GM23338 (cell line): ENCODE data around the gene XAB2. TPM values are rescaled to one million over a fixed set of nuclear protein-coding genes. Genes with fewer than 3 reads are reported as not detected.

ENCODE experiments used
- ATAC-seq: fragments of 200-7000 bp; cut with Tn5 transposase; 3 replicates; pipeline ENCODE4 v1.9.1; 2020
- DNase-seq: peaks from one replicate; pipeline ENCODE4 v3.0.0-alpha.2; 2015; ENCODE audit warnings: low spot score
- H2AFZ ChIP-seq: fragments of 200-600 bp; sonication (generic); 2 replicates; pipeline ENCODE4 v1.8.0; 2016; ENCODE audit warnings: antibody characterized with exemption, mild to moderate bottlenecking, moderate library complexity
- H3F3A ChIP-seq: fragments of 200-600 bp; sonication (generic); replicated peaks from 2 replicates; pipeline ENCODE4 v1.8.0; 2017; ENCODE audit warnings: antibody characterized with exemption, mixed run types, low read depth
- H3K27ac ChIP-seq: fragments of 200-600 bp; sonication (generic); 2 replicates; pipeline ENCODE4 v1.6.1; 2016; ENCODE audit warnings: low read depth
- H3K27me3 ChIP-seq: fragments of 200-600 bp; sonication (generic); 2 replicates; pipeline ENCODE4 v1.8.0; 2016; ENCODE audit warnings: mild to moderate bottlenecking, mixed run types, moderate library complexity; ENCODE audit not compliant: insufficient read depth
- H3K36me3 ChIP-seq: fragments of 200-600 bp; sonication (generic); 2 replicates; pipeline ENCODE4 v1.8.0; 2016; ENCODE audit warnings: mild to moderate bottlenecking; ENCODE audit not compliant: insufficient read depth
- H3K4me1 ChIP-seq: fragments of 200-600 bp; sonication (generic); 2 replicates; pipeline ENCODE4 v1.8.0; 2016; ENCODE audit warnings: mild to moderate bottlenecking, moderate library complexity; ENCODE audit not compliant: insufficient read depth
- H3K4me2 ChIP-seq: fragments of 200-600 bp; sonication (generic); 2 replicates; pipeline ENCODE4 v1.7.1; 2017; ENCODE audit warnings: mixed run types
- H3K4me3 ChIP-seq: fragments of 200-600 bp; sonication (generic); 2 replicates; pipeline ENCODE4 v1.6.1; 2016; ENCODE audit warnings: mixed run types
- H3K79me2 ChIP-seq: fragments of 200-600 bp; sonication (generic); replicated peaks from 2 replicates; pipeline ENCODE4 v1.8.0; 2017; ENCODE audit warnings: mild to moderate bottlenecking; ENCODE audit not compliant: insufficient read depth
- H3K9me2 ChIP-seq: fragments of 200-600 bp; sonication (generic); 2 replicates; pipeline ENCODE4 v1.8.0; 2017; ENCODE audit not compliant: insufficient read depth
- H4K20me1 ChIP-seq: fragments of 200-600 bp; sonication (generic); replicated peaks from 2 replicates; pipeline ENCODE4 v1.8.0; 2017; ENCODE audit warnings: mild to moderate bottlenecking; ENCODE audit not compliant: insufficient read depth
- H3K27ac Mint-ChIP-seq: 2 replicates; pipeline ENCODE4 v1.8.0; 2020; ENCODE audit warnings: inconsistent platforms, mild to moderate bottlenecking, moderate library complexity, mixed read lengths
- H3K27me3 Mint-ChIP-seq: 3 replicates; pipeline ENCODE4 v1.8.0; 2022; ENCODE audit warnings: low read depth, mild to moderate bottlenecking, moderate library complexity, mixed read lengths, inconsistent platforms; ENCODE audit not compliant: insufficient read depth, poor library complexity
- H3K36me3 Mint-ChIP-seq: 3 replicates; pipeline ENCODE4 v1.8.0; 2021; ENCODE audit warnings: low read depth, mild to moderate bottlenecking, inconsistent platforms, moderate library complexity, mixed read lengths
- H3K4me1 Mint-ChIP-seq: 3 replicates; pipeline ENCODE4 v1.8.0; 2020; ENCODE audit warnings: mild to moderate bottlenecking, inconsistent platforms, mixed read lengths
- H3K4me3 Mint-ChIP-seq: 3 replicates; pipeline ENCODE4 v1.8.0; 2021; ENCODE audit warnings: moderate library complexity, mild to moderate bottlenecking, inconsistent platforms, mixed read lengths
- H3K9me3 Mint-ChIP-seq: 3 replicates; pipeline ENCODE4 v1.8.0; 2020; ENCODE audit warnings: moderate library complexity, mild to moderate bottlenecking, inconsistent platforms, mixed read lengths
- CREB1 ChIP-seq: fragments of 250-450 bp; sonication (Bioruptor Pico); IDR thresholded peaks from 2 replicates; pipeline ENCODE4 v1.5.0; 2020; ENCODE audit warnings: low read depth, mild to moderate bottlenecking, moderate library complexity
- EZH2 ChIP-seq: fragments of 200-600 bp; sonication (generic); IDR thresholded peaks from one replicate; pipeline ENCODE4 v1.8.0; 2017; ENCODE audit warnings: antibody characterized with exemption, mild to moderate bottlenecking, low read depth; ENCODE audit not compliant: unreplicated experiment
- JUNB ChIP-seq: IDR thresholded peaks from one replicate; pipeline ENCODE4 v1.6.1; 2016; ENCODE audit warnings: antibody characterized with exemption; ENCODE audit not compliant: unreplicated experiment
- NANOG ChIP-seq: IDR thresholded peaks from 2 replicates; pipeline ENCODE4 v1.6.1; 2016; ENCODE audit warnings: antibody characterized with exemption, borderline replicate concordance
- ZNF114 ChIP-seq: fragments of 250-450 bp; sonication (Bioruptor Pico); IDR thresholded peaks from 2 replicates; pipeline ENCODE4 v1.5.0; 2020; ENCODE audit warnings: mild to moderate bottlenecking, moderate library complexity
- ZNF331 ChIP-seq: fragments of 250-450 bp; sonication (Bioruptor Pico); IDR thresholded peaks from 2 replicates; pipeline ENCODE4 v1.5.0; 2020; ENCODE audit warnings: low read depth, mild to moderate bottlenecking, moderate library complexity
- polyA plus RNA-seq: library from polyadenylated mRNA; unstranded; fragments of >200 nt; fragmentation: Nextera tagmentation; extraction: Ambion mirVana; gene quantifications from 2 replicates; pipeline ENCODE4 v1.2.1, GENCODE V29; 2016
- total RNA-seq: library from RNA; depleted of rRNA; stranded (reverse); fragments of >200 nt; shearing (Covaris generic); gene quantifications from 2 replicates; pipeline ENCODE4 v1.2.3, GENCODE V29; 2014
- TF ChIP-seq, protein P1 (sequence below): IDR thresholded peaks from one replicate; pipeline ENCODE4 v1.6.1; 2018; ENCODE audit warnings: antibody characterized with exemption; ENCODE audit not compliant: unreplicated experiment
- TF ChIP-seq, protein P2 (sequence below): fragments of 250-450 bp; sonication (Bioruptor Pico); IDR thresholded peaks from 2 replicates; pipeline ENCODE4 v1.5.0; 2020; ENCODE audit warnings: mild to moderate bottlenecking, moderate library complexity
- TF ChIP-seq, protein P3 (sequence below), 2 experiments: fragments of 200-600 bp in 1 of 2; sonication (generic) in 1 of 2; conservative IDR thresholded peaks; 2 replicates each; pipeline versions ENCODE4 v1.5.1 to v1.6.1; 2016 to 2017; ENCODE audit warnings: antibody characterized with exemption in 2 of 2, low read depth in 2 of 2, mild to moderate bottlenecking in 2 of 2, moderate library complexity in 1 of 2
- TF ChIP-seq, protein P4 (sequence below): IDR thresholded peaks from 2 replicates; pipeline ENCODE4 v1.6.1; 2016; ENCODE audit warnings: antibody characterized with exemption

Gene XAB2
- total and polyA plus RNA-seq, 2 experiments from 2014 or later = 18.4 to 69.0 TPM

DNA sequence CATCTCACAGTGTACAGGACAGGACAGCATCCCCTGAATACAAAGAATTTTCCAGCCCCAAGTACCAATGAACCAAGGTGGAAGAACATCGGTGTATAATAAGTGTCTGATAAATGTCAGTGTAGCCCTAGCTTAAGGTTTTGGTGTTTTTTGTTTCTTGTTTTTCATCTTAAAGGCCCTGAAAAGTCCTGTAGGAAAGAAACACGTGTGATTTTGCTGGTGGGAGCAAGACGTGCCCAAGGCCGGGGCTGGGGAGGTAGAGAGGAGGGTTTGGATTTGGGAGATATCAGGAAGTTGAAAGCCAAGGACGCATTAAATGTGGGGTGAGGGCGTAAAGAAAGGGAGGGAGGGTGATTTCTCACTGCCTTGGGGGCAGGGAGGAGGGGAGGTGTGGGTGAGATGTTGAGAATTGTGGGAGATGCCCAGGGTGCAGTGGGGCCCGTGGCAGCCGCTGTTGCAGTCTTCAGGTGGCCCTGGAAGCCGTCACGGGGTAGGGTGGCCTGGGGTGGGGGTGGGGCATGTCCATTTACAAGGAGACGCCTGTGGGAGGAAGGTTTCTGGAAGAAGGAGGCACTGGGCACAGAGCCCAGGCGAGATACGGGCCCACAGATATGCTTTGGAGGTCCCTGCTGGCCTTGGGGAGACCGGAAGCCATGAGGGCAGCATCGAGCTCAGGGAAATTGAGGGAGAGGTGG, 27.0 kb downstream of the XAB2 start:
- H3K27ac ChIP-seq = no peak overlapping the region
- Mint-ChIP-seq H3K36me3 (peaks cover 15% of the 10 kb centered on the region; the same call in 2 of the 3 replicates), H3K27me3 (peaks cover 21% of the 10 kb centered on the region), H3K27ac (peak overlapping the region; percentile 80; the same call in 1 of the 2 replicates), H3K4me3 (no peak overlapping the region), H3K4me1 (peaks cover 26% of the 10 kb centered on the region), H3K9me3 (peaks cover 3% of the 10 kb centered on the region; the same call in 2 of the 3 replicates)
- DNase-seq (no peak), ATAC-seq (no peak)
- peaks cover 31% of the 10 kb centered on the region for H3K79me2 ChIP-seq
- H4K20me1 ChIP-seq = peaks cover 23% of the 10 kb centered on the region
- peak overlapping the region; percentile 38; the same call in 1 of the 2 replicates for H3K4me2 ChIP-seq
- H3F3A ChIP-seq = 0 out of 2 replicates have a peak, but pooled peaks cover under 1% of the 10 kb centered on the region
- no peaks in the 10 kb centered on the region for H3K36me3 ChIP-seq
- H3K27me3 ChIP-seq = no peaks in the 10 kb centered on the region
- no peak overlapping the region for H3K4me3 ChIP-seq
- no peaks in the 10 kb centered on the region for H3K9me2 ChIP-seq
- H2AFZ ChIP-seq = no peak overlapping the region
- H3K4me1 ChIP-seq = peaks cover 12% of the 10 kb centered on the region
- TF ChIP-seq JUNB (no peak), ZNF331 (CRISPR knock-in tag) (no peak), EZH2 (no peak), CREB1 (CRISPR knock-in tag) (no peak), ZNF114 (CRISPR knock-in tag) (no peak), NANOG (no peak)
- TF ChIP-seq, protein P1, sequence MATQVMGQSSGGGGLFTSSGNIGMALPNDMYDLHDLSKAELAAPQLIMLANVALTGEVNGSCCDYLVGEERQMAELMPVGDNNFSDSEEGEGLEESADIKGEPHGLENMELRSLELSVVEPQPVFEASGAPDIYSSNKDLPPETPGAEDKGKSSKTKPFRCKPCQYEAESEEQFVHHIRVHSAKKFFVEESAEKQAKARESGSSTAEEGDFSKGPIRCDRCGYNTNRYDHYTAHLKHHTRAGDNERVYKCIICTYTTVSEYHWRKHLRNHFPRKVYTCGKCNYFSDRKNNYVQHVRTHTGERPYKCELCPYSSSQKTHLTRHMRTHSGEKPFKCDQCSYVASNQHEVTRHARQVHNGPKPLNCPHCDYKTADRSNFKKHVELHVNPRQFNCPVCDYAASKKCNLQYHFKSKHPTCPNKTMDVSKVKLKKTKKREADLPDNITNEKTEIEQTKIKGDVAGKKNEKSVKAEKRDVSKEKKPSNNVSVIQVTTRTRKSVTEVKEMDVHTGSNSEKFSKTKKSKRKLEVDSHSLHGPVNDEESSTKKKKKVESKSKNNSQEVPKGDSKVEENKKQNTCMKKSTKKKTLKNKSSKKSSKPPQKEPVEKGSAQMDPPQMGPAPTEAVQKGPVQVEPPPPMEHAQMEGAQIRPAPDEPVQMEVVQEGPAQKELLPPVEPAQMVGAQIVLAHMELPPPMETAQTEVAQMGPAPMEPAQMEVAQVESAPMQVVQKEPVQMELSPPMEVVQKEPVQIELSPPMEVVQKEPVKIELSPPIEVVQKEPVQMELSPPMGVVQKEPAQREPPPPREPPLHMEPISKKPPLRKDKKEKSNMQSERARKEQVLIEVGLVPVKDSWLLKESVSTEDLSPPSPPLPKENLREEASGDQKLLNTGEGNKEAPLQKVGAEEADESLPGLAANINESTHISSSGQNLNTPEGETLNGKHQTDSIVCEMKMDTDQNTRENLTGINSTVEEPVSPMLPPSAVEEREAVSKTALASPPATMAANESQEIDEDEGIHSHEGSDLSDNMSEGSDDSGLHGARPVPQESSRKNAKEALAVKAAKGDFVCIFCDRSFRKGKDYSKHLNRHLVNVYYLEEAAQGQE = no peak
- TF ChIP-seq, protein P2, sequence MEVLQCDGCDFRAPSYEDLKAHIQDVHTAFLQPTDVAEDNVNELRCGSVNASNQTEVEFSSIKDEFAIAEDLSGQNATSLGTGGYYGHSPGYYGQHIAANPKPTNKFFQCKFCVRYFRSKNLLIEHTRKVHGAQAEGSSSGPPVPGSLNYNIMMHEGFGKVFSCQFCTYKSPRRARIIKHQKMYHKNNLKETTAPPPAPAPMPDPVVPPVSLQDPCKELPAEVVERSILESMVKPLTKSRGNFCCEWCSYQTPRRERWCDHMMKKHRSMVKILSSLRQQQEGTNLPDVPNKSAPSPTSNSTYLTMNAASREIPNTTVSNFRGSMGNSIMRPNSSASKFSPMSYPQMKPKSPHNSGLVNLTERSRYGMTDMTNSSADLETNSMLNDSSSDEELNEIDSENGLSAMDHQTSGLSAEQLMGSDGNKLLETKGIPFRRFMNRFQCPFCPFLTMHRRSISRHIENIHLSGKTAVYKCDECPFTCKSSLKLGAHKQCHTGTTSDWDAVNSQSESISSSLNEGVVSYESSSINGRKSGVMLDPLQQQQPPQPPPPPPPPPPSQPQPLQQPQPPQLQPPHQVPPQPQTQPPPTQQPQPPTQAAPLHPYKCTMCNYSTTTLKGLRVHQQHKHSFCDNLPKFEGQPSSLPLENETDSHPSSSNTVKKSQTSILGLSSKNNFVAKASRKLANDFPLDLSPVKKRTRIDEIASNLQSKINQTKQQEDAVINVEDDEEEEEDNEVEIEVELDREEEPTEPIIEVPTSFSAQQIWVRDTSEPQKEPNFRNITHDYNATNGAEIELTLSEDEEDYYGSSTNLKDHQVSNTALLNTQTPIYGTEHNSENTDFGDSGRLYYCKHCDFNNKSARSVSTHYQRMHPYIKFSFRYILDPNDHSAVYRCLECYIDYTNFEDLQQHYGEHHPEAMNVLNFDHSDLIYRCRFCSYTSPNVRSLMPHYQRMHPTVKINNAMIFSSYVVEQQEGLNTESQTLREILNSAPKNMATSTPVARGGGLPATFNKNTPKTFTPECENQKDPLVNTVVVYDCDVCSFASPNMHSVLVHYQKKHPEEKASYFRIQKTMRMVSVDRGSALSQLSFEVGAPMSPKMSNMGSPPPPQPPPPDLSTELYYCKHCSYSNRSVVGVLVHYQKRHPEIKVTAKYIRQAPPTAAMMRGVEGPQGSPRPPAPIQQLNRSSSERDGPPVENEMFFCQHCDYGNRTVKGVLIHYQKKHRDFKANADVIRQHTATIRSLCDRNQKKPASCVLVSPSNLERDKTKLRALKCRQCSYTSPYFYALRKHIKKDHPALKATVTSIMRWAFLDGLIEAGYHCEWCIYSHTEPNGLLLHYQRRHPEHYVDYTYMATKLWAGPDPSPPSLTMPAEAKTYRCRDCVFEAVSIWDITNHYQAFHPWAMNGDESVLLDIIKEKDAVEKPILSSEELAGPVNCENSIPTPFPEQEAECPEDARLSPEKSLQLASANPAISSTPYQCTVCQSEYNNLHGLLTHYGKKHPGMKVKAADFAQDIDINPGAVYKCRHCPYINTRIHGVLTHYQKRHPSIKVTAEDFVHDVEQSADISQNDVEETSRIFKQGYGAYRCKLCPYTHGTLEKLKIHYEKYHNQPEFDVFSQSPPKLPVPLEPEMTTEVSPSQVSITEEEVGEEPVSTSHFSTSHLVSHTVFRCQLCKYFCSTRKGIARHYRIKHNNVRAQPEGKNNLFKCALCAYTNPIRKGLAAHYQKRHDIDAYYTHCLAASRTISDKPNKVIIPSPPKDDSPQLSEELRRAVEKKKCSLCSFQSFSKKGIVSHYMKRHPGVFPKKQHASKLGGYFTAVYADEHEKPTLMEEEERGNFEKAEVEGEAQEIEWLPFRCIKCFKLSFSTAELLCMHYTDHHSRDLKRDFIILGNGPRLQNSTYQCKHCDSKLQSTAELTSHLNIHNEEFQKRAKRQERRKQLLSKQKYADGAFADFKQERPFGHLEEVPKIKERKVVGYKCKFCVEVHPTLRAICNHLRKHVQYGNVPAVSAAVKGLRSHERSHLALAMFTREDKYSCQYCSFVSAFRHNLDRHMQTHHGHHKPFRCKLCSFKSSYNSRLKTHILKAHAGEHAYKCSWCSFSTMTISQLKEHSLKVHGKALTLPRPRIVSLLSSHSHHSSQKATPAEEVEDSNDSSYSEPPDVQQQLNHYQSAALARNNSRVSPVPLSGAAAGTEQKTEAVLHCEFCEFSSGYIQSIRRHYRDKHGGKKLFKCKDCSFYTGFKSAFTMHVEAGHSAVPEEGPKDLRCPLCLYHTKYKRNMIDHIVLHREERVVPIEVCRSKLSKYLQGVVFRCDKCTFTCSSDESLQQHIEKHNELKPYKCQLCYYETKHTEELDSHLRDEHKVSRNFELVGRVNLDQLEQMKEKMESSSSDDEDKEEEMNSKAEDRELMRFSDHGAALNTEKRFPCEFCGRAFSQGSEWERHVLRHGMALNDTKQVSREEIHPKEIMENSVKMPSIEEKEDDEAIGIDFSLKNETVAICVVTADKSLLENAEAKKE = no peak
- TF ChIP-seq, protein P3, sequence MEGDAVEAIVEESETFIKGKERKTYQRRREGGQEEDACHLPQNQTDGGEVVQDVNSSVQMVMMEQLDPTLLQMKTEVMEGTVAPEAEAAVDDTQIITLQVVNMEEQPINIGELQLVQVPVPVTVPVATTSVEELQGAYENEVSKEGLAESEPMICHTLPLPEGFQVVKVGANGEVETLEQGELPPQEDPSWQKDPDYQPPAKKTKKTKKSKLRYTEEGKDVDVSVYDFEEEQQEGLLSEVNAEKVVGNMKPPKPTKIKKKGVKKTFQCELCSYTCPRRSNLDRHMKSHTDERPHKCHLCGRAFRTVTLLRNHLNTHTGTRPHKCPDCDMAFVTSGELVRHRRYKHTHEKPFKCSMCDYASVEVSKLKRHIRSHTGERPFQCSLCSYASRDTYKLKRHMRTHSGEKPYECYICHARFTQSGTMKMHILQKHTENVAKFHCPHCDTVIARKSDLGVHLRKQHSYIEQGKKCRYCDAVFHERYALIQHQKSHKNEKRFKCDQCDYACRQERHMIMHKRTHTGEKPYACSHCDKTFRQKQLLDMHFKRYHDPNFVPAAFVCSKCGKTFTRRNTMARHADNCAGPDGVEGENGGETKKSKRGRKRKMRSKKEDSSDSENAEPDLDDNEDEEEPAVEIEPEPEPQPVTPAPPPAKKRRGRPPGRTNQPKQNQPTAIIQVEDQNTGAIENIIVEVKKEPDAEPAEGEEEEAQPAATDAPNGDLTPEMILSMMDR (conservative IDR thresholded peaks at IDR 0.05; ENCODE audit: low read depth in 2 of 2) = no peak
- TF ChIP-seq, protein P4, sequence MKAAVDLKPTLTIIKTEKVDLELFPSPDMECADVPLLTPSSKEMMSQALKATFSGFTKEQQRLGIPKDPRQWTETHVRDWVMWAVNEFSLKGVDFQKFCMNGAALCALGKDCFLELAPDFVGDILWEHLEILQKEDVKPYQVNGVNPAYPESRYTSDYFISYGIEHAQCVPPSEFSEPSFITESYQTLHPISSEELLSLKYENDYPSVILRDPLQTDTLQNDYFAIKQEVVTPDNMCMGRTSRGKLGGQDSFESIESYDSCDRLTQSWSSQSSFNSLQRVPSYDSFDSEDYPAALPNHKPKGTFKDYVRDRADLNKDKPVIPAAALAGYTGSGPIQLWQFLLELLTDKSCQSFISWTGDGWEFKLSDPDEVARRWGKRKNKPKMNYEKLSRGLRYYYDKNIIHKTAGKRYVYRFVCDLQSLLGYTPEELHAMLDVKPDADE = no peak
